ENCODE measurements around the gene SEPTIN2.
"Not testable (repeated sequence)": the region's sequence is repeated elsewhere in the genome, so short reads cannot be mapped to it uniquely, and the experiment has no call there.

Gene SEPTIN2

GRCh38 chr2:241354668-241355658, 39.2 kb downstream of the SEPTIN2 start:
- DNase-seq: peak; percentile 39

- DNase-seq: peak; percentile 87
Observed at GRCh38 chr2:241355983-241356870, 40.5 kb downstream of the SEPTIN2 start, which contains the start of gene FARP2. Gene FARP2 (plus strand): TSS chr2:241356285. CDS start chr2:241373108, 16,823 bp downstream.

GRCh38 chr2:241356871-241357260, 41.1 kb downstream of the SEPTIN2 start:
- no peak for DNase-seq

- no peak for DNase-seq
Observed at GRCh38 chr2:241357531-241357930, 41.8 kb downstream of the SEPTIN2 start.

DNA sequence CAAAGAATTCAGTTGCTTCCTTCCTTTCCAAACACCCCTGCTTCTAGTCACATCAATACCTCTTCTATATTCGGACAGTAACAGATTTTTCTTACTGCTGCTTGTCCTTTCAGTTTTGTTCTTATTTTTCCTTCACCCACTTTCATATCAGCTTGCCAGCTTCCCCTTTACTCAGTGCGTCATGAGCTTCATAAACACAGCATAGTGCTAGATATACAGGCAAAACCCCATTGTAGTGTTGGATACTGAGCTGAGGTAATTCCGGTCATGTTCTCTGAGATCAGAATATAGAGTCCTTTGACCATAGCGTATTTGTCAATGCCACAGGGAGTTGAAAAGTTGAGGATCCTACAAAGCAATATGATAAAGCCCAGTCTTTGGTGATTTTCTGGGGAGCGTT, 42.7 kb downstream of the SEPTIN2 start:
- no peak for DNase-seq

DNA sequence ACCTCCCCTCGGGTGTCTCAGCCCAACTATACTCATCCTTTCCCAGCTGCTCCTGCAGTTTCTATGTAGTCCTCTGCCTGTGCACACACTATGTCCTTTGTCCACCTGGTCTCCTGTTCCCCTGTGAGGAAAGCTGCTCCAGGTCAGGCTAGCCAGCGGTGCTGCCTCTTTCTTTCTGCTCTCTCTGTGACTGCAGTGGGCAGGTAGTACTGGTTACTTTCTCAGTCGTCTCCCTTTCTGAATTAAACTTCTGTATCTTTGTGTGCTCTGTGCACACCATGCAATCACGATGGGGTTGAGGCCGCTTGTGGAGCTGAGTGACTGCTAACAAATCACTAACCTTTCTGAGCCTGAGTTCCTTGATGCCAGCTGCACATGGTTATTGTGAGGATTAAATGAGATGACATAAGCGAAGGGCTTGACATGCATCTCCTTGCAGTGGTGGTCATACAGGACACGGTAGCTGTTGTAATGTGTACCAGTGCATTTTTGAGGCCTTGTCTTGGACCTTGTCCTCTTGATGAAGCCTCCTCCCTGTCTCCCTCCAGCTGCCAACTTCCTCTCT, 43.8 kb downstream of the SEPTIN2 start:
- no peak for DNase-seq

GRCh38 chr2:241363426-241363825, 47.7 kb downstream of the SEPTIN2 start:
- DNase-seq: no peak

DNA sequence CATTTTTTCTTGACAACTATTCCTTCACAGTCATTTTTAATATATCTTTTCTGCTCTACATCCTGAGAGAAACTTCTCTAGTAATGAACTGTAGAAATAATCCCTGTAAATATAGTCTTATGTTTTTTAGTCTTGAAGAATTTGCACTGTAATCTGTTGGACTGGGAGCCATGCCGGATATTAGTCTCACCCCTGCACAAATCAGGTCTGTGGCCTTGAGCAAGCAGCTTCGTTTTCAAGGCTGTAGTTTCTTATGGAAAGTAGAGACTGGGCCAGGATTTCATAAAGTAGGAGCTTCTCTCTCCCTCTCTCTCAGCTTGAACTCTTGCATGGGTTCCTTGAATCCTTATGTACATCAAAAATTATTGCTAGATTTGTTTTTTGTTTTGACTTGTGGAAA, 49.1 kb downstream of the SEPTIN2 start:
- DNase-seq: no peak

DNA sequence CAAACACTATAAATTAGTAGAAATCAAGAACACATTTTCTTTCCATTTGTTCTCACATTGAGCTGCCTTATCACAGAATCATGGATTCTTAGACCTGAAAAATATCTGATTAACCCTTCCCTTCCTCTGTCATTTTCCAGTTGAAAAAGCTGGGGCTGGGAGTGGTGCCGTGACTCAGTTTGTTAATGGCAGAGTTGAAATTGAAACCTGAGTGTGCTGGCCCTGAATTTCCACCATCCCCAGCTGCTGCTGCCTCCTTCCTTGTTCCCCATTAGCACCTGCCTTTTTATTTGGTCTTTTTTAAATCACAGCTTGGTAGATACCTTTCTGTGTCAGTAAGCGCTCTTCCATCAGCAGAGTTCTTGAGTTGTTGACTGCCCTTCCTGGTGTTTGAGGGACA, 51.0 kb downstream of the SEPTIN2 start:
- DNase-seq: no peak

- DNase-seq: no peak
Observed at GRCh38 chr2:241368643-241369042, 52.9 kb downstream of the SEPTIN2 start.

GRCh38 chr2:241372361-241372992, 56.8 kb downstream of the SEPTIN2 start:
- no peak for DNase-seq

DNA sequence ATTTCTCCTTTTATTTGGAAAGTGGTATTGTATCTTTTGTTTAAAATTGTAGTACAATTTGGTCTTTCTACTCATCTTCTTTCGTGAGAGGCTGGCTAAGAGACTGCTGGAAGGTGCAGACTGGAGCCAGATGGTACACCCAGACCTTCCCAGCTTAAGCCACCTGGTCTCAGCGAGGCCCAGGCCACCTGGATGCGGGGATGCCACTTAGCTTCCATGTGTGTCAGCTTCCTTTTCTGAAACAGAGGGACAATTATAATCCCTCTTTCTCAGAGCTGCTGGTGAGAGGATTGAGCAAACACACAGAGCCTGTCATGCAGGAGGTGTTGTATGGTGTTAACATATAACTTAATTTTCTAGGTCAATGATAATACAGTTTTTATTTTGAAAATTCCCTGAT, 57.7 kb downstream of the SEPTIN2 start:
- DNase-seq: no peak

DNA sequence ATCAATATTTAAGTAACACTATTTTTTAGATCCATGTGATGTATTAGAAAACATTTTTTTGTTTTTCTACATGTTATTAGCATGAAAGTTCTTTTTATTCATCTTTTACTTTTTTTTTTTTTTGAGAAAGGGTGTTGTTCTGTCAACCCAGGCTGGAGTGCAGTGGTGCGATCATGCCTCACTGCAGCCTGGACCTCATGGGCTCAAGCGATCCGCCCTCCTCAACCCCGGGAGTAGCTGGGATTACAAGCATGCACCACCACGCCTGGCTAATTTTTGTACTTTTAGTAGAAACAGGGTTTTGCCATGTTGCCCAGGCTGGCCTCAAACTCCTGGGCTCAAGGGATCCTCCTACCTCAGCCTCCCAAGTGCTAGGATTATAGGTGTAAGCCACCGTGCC, 58.2 kb downstream of the SEPTIN2 start:
- DNase-seq: not testable (repeated sequence)

GRCh38 chr2:241375300-241375699, 59.6 kb downstream of the SEPTIN2 start:
- DNase-seq: no peak

DNA sequence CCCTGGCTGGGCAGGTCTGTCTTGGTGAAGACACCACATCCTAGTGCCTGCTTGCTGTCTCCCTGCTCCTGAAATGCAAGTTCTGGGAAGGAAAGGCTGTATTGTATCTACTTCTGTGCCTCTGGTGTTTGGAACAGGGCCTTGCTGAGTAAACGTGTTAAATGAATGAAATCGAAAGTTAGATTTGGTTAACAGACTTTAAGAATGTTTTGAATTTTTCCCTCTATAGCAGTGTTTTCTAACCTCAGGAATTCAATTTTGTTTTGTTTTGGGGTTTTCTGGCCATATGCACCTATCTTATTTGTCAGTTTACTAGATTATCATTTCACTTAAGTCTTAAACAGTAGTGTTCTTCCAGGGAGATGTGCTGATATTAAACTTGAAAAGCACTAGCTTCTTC, 61.1 kb downstream of the SEPTIN2 start:
- DNase-seq: no peak

GRCh38 chr2:241378816-241379215, 63.1 kb downstream of the SEPTIN2 start:
- DNase-seq: no peak

- DNase-seq: no peak
Observed at GRCh38 chr2:241379481-241380480, 64.1 kb downstream of the SEPTIN2 start.

GRCh38 chr2:241381872-241382271, 66.1 kb downstream of the SEPTIN2 start:
- no peak for DNase-seq

DNA sequence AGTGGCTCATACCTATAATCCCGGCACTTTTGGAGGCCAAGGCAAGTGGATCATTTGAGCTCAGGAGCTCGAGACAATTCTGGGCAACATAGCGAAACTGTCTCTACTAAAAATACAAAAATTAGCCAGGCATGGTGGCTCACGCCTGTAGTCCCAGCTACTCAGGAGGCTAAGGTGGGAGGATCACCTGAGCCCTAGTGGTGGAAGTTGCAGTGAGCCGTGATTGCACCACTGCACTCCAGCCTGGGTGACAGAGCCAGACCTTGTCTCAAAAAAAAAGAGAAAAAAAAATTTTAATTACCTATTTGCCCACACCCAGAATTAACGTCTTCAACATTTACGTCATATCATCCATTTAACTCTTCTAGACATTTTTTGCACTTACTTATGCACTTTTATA, 69.7 kb downstream of the SEPTIN2 start:
- DNase-seq: not testable (repeated sequence)

GRCh38 chr2:241386519-241386918, 70.8 kb downstream of the SEPTIN2 start:
- no peak for DNase-seq

- no peak for DNase-seq
Observed at GRCh38 chr2:241389697-241390096, 74.0 kb downstream of the SEPTIN2 start.
